Loucy (cell line): ENCODE results near the gene FAM110C.

Source experiments
- CTCF ChIP-seq: fragments of 200-600 bp; sonication (generic); conservative IDR thresholded peaks from 2 replicates; pipeline ENCODE4 v1.5.1; 2014; ENCODE audit warnings: mild to moderate bottlenecking, antibody characterized with exemption, low read length
- EZH2phosphoT487 ChIP-seq: fragments of 200-600 bp; IDR thresholded peaks from 2 replicates; pipeline ENCODE4 v1.6.1; 2018; ENCODE audit warnings: antibody characterized with exemption, mild to moderate bottlenecking, moderate library complexity, borderline replicate concordance

GRCh38 chr2:44748-45341, 1.5 kb downstream of the FAM110C start:
- TF ChIP-seq CTCF (no peak), EZH2phosphoT487 (no peak)
